ENCODE results near the gene PTPRN2. TPM values are rescaled to one million over a fixed set of nuclear protein-coding genes. Genes with fewer than 3 reads are reported as not detected.

PTPRN2 gene
- total RNA-seq, 2 experiments from 2014 or later: 0.46 to 0.51 TPM

DNA sequence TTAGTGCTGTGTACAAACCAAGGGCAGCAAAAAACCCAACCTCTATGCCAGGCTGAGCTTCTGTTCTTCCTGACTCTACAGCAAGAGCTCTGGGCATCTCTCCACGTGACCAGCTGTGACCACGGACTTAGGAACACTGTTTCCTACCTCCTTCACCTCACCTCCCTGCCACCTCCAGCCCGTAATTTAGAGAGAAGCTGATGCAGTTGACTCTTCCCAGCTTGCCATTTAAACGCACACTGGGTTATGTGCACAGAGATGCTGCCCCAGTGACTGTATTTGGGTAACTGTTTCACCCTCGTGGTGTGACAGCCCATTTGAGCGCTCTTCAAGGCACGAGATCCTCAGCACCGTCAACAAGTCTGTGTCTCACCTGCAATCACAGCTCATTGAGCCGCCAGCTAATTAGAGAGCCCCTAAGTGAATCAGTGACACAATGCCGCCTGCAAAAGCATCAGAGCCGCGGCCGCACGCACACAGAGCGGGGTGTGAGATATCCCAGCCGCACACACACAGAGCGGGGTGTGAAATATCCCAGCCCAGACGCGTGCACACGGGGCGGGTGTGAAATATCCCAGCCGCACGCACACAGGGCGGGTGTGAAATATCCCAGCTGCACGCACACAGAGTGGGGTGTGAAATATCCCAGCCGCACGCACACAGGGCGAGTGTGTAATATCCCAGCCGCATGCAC lies 319.7 kb downstream of the PTPRN2 start:
- ChIA-PET POLR2A (no interaction called here), CTCF (no interaction called here)
- Mint-ChIP-seq H3K27me3 (no peaks in the 10 kb centered on the region), H3K9me3 (ENCODE audit: low read depth) (no peaks in the 10 kb centered on the region), H3K27ac (no peak overlapping the region), H3K4me3 (no peak overlapping the region), H3K36me3 (ENCODE audit: low read depth) (no peaks in the 10 kb centered on the region), H3K4me1 (no peaks in the 10 kb centered on the region)
- intact Hi-C loops (cut with DNase I, micrococcal nuclease): no loop called here
- DNase-seq (no peak), ATAC-seq (no peak)

DNA sequence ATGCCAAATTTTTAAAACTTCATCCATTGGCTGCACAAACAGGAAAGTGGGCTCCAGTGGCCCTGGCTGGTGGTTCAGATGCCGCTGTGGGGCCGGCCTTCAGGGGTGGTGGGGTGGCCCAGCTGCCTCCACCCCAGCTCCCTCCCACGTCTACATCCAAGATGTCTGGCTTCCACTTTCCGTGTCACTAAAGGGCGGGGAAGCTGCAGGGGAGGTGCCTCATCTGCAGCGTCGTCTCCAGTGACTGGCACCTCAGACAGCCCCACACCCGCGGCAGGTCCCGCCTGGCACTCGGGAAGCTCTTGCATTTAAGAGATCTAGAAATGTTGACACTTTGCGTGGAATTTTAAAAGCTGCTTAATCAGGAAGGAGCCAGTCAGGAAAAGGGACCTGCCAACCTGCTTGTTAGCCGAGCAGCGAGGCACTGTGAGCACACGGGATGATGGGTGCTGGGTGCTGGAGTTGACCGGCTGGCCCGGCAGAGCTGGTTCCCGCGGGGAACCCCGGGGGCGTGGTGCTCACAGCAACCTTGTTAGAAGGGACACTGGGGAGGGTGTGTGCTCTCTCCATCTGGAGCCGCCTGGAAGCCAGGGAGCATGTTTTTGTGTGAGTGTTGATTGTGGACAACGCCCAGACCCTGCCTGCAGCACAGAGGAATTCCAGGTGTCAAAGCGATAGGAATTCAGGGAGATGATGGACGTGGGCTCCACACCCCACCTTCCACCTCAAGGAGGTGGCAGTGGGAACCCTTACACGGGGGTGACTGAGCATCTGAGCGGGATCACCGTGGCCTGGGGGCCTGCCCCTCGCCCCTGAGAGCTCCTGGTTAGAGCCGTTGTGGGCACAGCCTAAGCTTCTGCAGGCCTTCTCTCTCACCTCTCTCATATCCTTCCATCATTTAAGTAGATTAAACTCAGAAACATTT lies 320.5 kb downstream of the PTPRN2 start:
- ATAC-seq (no peak), DNase-seq (no peak)
- Mint-ChIP-seq H3K36me3 (ENCODE audit: low read depth) (no peaks in the 10 kb centered on the region), H3K4me1 (no peaks in the 10 kb centered on the region), H3K27ac (no peak overlapping the region), H3K9me3 (ENCODE audit: low read depth) (no peaks in the 10 kb centered on the region), H3K4me3 (no peak overlapping the region), H3K27me3 (no peaks in the 10 kb centered on the region)
- ChIA-PET POLR2A (no interaction called here), CTCF (no interaction called here)
- intact Hi-C loops (cut with DNase I, micrococcal nuclease): no loop called here

DNA sequence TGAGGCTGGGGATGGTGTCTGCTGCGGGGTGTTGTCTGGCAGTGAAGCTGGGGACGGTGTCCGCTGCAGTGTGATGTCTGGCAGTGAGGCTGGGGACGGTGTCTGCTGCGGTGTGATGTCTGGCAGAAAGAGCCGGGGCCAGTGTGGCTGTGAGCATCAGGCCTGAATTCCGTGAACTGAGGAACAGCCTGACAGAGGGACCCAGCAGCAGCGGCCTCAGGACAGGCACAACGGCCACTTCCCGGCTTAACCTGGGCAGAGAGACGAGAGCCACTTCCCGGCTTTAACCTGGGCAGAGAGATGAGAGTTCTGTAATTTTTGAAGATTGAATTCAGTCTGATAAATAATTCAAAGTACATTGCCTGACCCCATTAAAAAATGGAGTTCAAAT lies 321.2 kb downstream of the PTPRN2 start:
- ATAC-seq: no peak
- POLR2A ChIA-PET: no interaction called here
- Mint-ChIP-seq H3K36me3 (ENCODE audit: low read depth) (no peaks in the 10 kb centered on the region), H3K4me1 (no peaks in the 10 kb centered on the region), H3K9me3 (ENCODE audit: low read depth) (no peaks in the 10 kb centered on the region), H3K27me3 (no peaks in the 10 kb centered on the region), H3K4me3 (no peak overlapping the region), H3K27ac (no peak overlapping the region)
- CTCF ChIA-PET: no interaction called here
- intact Hi-C loops (cut with DNase I, micrococcal nuclease): no loop called here
- no peak for DNase-seq

DNA sequence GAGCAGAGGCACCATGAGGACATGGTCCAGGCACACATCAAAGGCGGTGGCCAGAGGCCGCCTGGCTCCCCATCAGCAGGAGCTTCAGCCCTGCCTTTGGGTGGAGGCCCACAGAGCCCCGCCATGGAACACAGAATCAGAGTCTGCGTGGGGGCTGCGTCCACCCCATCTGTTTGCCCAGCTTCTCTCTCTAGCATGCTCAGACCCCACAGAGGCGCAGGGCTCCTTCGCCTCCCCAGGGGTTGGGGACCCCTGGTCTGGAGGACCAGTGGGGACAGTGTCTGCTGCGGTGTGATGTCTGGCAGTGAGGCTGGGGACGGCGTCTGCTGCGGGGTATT lies 321.9 kb downstream of the PTPRN2 start:
- ChIA-PET CTCF (no interaction called here), POLR2A (no interaction called here)
- no peak for ATAC-seq
- Mint-ChIP-seq H3K27ac (no peak overlapping the region), H3K4me3 (no peak overlapping the region), H3K36me3 (ENCODE audit: low read depth) (no peaks in the 10 kb centered on the region), H3K27me3 (no peaks in the 10 kb centered on the region), H3K4me1 (no peaks in the 10 kb centered on the region), H3K9me3 (ENCODE audit: low read depth) (no peaks in the 10 kb centered on the region)
- DNase-seq: no peak
- intact Hi-C loops (cut with DNase I, micrococcal nuclease): no loop called here

DNA sequence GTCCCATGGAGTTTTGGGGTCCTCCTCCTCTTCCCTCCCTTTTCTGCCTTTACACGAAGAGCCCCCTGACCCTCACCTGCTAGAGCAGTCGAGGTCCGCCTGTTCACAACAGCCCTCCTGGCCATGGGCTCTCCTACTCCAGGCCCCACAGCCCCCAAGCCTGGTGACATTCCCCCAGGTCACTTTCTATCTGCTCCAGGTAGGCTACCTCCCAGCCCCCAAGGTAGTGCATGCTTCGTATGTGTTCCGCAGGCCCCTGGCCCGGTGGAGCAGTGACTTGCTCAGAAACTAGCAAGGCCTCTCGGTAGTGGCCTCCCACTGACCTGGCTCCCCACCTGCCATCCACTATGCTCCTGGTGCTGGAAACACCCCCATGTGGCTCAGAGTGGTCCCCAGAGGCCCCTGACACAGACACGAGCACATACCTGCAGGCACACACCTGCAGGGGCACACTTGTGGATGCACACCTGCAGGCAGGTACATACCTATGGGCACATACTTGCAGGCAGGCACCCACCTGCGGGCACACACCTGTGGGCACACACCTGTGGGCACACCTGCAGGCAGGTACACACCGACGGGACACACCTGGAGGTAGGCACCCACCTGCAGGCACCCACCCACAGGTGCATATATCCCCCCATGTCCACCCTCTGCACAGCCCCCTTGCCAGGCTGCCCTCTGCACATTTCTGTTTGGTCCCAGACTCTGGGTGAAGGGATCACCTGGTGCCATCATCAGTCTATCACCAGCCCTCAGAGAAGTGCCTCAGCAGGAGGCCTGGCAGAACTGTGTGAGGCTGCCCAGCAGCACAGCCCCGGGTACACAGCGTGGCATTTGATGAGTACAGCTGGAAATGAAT lies 322.5 kb downstream of the PTPRN2 start:
- ATAC-seq (no peak), DNase-seq (no peak)
- no peaks in the 10 kb centered on the region for H3K9me3 Mint-ChIP-seq (ENCODE audit: low read depth)
- no peak overlapping the region for H3K4me3 Mint-ChIP-seq
- ChIA-PET POLR2A (no interaction called here), CTCF (no interaction called here)
- H3K4me1 Mint-ChIP-seq: no peaks in the 10 kb centered on the region
- H3K36me3 Mint-ChIP-seq (ENCODE audit: low read depth): no peaks in the 10 kb centered on the region
- no peaks in the 10 kb centered on the region for H3K27me3 Mint-ChIP-seq
- intact Hi-C loops (cut with DNase I, micrococcal nuclease): no loop called here
- no peak overlapping the region for H3K27ac Mint-ChIP-seq

DNA sequence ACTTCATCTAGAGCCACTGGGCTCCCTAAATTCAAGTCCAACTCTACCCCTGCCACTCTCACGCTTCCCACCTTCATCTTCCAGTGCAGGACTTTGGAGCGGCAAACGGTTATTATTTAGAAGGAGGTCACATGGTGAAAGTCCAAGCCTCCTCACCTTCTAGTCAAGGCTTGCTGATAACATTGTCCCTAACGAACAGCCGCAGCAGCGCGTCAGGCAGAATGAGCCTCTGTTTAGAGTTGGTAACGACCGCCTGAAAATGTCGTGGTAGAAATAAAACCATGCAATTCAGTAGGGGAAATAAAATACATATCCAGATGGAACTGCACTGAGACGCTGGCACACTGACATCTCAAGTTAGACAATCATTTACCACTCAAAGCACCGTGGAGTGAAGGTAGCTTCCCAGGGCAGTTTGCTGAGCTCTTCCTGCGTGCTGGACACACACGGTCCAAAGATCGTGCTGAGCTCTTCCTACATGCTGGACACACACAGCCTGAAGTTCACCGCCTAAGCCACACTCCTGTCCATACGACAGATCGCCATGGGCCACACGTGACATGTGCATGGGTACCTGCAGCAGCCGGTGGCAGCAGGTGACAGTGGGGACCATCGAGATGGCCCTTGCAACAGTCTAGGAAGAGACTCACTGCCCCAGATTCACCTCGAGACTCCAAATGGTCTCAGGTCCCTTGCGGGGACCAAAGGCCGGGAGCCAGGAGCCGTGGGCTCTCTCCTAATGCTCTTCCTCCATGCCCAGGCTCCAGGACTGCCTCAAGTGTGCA lies 323.5 kb downstream of the PTPRN2 start:
- Mint-ChIP-seq H3K36me3 (ENCODE audit: low read depth) (no peaks in the 10 kb centered on the region), H3K4me3 (no peak overlapping the region), H3K9me3 (ENCODE audit: low read depth) (no peaks in the 10 kb centered on the region), H3K27me3 (no peaks in the 10 kb centered on the region), H3K4me1 (no peaks in the 10 kb centered on the region), H3K27ac (no peak overlapping the region)
- no peak for DNase-seq
- ChIA-PET POLR2A (no interaction called here), CTCF (no interaction called here)
- intact Hi-C loops (cut with DNase I, micrococcal nuclease): no loop called here
- no peak for ATAC-seq

DNA sequence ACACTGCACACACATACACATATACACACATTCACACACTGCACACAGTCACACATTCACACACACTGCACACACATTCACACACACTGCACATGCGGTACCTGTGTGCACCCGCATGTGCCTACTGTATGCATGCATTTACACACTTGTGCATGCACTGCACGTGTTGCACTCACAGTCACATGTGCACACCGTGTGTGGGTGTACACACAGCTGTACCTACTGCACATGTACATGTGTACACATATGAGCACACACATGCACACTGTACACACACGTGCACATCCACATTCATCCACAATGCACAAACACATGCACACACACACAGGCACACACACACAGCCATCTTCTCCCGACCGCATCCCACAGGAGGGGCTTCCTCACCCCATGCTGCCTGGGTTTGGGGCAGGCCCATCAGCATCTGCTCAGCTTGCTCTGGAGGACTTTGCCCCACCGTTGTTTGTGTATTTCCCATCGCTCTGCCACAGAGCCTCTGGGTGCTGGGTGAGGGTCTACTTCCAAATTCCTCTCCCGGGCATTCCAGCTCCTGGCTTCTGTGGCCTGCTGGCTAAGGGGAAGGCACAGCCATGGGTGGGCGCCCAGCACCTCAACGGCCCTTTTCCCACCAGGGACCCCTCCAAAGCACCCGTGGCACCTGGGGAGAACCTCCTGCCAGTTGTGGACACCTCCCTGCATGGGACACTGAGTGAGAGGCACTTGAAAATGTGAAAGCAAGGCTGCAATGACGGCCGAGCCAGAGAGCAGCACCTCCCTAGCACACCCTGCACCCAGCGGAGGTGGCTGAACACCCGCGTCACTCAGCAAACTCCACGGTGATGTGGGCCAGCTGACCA lies 324.3 kb downstream of the PTPRN2 start:
- POLR2A ChIA-PET: no interaction called here
- Mint-ChIP-seq H3K27ac (no peak overlapping the region), H3K9me3 (ENCODE audit: low read depth) (peaks cover 2% of the 10 kb centered on the region), H3K27me3 (peaks cover 2% of the 10 kb centered on the region), H3K4me3 (no peak overlapping the region), H3K4me1 (no peaks in the 10 kb centered on the region), H3K36me3 (ENCODE audit: low read depth) (no peaks in the 10 kb centered on the region)
- ATAC-seq (no peak), DNase-seq (no peak)
- intact Hi-C loops (cut with DNase I, micrococcal nuclease): no loop called here
- CTCF ChIA-PET: no interaction called here

DNA sequence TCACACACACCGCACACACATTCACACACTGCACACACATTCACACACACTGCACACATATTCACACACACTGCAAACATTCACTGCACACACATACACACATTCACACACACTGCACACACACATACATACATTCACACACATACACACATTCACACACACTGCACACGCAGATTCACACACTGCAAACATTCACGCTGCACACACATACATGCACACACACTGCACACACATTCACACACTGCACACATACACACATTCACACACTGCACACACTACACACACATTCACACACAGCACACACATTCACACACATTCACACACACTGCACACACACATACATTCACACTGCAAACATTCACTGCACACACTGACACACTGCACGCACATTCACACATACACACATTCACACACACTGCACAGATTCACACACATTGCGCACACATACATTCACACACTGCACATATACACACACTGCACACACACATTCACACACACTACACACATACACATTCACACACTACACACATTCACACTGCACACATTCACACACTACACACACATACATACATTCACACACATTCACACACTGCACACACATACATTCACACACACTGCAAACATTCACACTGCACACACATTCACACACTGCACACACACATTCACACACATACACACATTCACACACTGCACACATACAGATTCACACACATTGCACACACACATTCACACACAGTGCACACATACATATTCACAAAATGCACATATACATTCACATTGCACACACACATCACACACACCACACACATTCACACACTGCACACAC lies 325.1 kb downstream of the PTPRN2 start:
- intact Hi-C loops (cut with DNase I, micrococcal nuclease): no loop called here
- H3K9me3 Mint-ChIP-seq (ENCODE audit: low read depth): peaks cover 2% of the 10 kb centered on the region
- no peaks in the 10 kb centered on the region for H3K36me3 Mint-ChIP-seq (ENCODE audit: low read depth)
- peaks cover 2% of the 10 kb centered on the region for H3K27me3 Mint-ChIP-seq
- H3K4me3 Mint-ChIP-seq: no peak overlapping the region
- ATAC-seq (no peak), DNase-seq (no peak)
- ChIA-PET POLR2A (no interaction called here), CTCF (interaction anchor here (0.8 kb wide), 1 partner anchor 23 kb away, joined by 3 read pairs; no protein-coding TSS in a partner anchor)
- H3K4me1 Mint-ChIP-seq: no peaks in the 10 kb centered on the region
- H3K27ac Mint-ChIP-seq: no peak overlapping the region

DNA sequence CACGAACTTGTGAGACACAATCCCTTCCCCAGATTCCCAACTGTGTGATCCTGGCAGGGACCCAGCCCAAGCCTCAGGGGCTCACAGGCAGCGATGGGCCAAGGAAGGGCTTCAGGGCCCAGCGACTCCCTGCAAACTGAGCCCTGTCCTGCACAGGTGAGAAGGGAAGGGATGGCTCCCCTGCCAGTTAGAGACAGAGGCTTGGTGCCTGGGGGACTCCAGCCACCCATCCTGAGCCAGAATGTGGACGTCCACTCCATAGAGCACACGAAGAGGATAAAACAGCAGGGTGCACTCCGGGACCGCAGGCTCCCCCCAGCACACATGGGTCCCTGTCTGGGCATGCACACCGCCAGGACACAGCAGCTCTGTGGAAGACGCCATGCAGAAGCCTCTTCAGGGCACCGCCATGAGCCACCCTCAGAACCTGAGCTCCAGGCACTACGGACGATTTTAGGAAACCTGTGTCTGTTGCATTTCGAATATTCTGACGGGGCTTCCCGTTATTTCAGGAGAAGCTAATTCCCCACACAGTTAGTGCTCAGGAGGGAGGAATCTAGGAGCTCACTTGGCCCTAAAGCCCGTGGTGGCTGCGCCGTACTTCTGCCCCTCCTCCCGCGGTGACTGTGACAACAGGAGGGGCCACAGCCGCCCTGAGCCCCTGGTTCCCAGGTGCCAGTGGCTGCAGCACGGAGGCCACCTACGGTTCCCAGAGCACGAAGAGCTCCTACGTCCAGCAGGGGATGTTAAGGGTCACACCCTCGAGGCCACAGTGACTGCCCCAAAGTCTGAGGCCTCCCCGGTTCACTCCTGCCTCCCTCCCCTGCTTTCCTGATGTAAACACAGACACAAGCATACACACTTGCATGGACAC lies 326.0 kb downstream of the PTPRN2 start:
- ATAC-seq (no peak), DNase-seq (no peak)
- CTCF ChIA-PET: interaction anchor here (0.8 kb wide), 1 partner anchor 24 kb away, joined by 3 read pairs; no protein-coding TSS in a partner anchor
- intact Hi-C loops (cut with DNase I, micrococcal nuclease): no loop called here
- Mint-ChIP-seq H3K36me3 (ENCODE audit: low read depth) (no peaks in the 10 kb centered on the region), H3K9me3 (ENCODE audit: low read depth) (peaks cover 2% of the 10 kb centered on the region), H3K27me3 (peaks cover 2% of the 10 kb centered on the region), H3K4me3 (no peak overlapping the region), H3K27ac (no peak overlapping the region), H3K4me1 (no peaks in the 10 kb centered on the region)
- POLR2A ChIA-PET: no interaction called here
